CD1c-positive myeloid dendritic cell (primary cell): ENCODE data around the gene SH3RF3.

Experiments used
- DNase-seq: peaks from one replicate; pipeline ENCODE4 v3.0.0-alpha.2; 2016; ENCODE audit errors: extremely low spot score

SH3RF3 gene

GRCh38 chr2:109409321-109410038 is 280.5 kb downstream of the SH3RF3 start:
- DNase-seq, result no peak

DNA sequence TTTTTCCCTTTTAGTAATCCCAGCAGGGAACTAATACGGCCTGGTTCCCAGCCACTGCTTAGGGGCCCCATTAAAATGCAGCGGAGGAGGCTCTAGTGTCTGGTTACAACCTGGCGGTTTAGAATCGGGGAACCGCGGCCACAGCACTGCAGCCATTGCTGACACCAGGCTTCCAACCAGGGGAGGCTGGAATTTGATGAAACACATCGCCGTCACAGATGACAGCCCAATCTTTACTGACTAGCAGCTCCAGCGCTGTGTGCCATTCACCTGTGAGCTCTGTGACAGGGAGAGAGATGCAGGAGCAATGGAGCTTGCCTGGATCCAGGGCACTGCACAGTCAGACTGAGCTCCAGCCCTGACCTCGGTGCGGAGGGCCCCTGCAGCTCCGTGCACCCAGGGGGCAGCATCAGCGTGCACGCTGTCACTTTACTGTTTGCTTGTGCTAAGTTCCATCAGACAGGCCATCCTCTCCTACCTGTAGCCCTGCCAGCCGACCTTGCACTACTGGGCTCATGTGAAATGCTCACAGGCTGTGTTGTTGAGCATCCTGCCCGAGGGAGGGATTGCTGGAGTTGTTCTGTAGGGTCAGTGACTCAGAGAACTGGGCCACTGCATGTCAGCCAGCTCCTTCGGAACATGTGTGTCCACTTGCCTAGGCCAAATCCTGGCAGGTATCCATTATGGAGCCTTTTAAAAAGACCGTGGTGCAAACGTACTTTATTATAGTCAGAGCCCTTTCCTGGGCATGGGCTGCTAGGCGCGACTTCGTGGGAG is 281.2 kb downstream of the SH3RF3 start:
- DNase-seq, result no peak

GRCh38 chr2:109411640-109412325 is 282.8 kb downstream of the SH3RF3 start:
- DNase-seq, result no peak

- no peak for DNase-seq
These were observed 286.6 kb downstream of the SH3RF3 start for GRCh38 chr2:109415581-109416013.

GRCh38 chr2:109417701-109418335 is 288.8 kb downstream of the SH3RF3 start:
- DNase-seq, result no peak

GRCh38 chr2:109418716-109419115 is 289.7 kb downstream of the SH3RF3 start:
- DNase-seq, result no peak

GRCh38 chr2:109419171-109419756 is 290.3 kb downstream of the SH3RF3 start:
- no peak for DNase-seq

- DNase-seq, result no peak
These were observed 291.0 kb downstream of the SH3RF3 start for GRCh38 chr2:109419960-109420370.

DNA sequence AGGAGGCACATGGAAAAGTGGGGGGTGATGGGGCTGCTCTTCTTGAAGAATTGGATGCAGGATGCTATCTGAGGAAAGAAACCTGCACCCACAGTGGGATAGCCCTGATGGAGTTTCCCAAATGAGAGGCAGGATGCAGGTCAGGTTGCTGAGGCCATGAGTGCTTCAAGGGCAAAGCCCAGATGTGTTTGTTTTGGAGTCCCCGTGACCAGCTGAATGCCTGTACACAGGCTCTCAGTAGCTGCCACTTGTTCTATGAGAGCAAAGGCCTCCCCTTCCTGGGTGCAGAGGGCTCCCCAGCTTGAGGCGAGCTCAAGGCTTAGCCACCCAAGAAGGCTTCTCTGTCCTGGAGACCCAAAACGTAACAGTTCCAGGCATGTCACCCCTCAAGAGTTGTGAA is 292.1 kb downstream of the SH3RF3 start:
- DNase-seq, result no peak

DNA sequence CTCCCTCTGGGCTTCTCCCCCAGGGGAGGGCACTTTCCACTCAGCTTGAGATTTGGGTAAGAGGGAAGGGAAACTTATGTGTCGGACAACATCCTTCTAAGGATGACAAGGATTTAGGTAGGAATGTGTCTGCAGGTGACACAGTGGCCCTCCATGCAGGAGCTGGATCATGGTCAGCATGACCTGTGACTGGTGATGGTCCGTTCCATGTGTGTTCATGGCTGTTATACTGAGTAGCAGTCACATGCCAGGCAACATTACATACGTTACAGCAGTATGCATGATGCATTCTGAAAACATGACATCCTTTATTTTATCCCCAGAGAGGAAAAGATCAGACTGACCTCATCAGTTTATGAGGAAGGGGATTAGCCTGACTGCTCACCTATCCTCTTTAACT is 292.6 kb downstream of the SH3RF3 start:
- DNase-seq, result no peak

DNA sequence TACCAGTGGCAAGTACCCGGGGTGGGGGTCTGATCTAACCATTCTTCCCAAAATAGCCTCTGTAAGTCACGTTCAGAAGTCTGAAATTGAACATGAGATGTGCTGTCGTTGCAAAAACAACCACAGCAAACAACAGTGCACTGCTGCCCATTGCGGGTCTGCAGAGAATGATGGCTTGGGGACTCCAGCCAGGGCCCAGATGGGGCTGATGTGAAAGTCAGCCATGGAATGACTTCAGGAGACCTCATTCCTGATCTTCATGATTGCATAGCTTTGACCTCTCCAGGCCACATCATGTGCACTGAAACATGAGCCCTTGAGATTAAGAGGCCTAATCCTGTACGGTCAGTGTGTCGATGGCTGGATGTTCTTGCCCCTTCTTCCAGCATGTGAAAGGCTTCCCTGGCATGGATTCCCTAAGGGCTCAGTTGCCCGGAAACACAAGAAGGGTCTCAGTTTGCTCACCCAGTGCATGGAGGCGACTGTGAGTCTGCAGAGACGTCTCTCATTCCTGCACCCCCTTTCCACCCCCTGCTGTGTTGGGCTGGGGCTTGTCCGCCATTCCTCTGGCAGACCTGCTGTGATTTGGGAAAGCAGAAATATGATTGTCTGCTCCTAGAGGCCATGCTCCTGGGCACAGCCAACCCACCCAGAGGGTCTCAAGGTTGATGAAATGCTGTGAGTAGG is 293.2 kb downstream of the SH3RF3 start:
- no peak for DNase-seq

DNA sequence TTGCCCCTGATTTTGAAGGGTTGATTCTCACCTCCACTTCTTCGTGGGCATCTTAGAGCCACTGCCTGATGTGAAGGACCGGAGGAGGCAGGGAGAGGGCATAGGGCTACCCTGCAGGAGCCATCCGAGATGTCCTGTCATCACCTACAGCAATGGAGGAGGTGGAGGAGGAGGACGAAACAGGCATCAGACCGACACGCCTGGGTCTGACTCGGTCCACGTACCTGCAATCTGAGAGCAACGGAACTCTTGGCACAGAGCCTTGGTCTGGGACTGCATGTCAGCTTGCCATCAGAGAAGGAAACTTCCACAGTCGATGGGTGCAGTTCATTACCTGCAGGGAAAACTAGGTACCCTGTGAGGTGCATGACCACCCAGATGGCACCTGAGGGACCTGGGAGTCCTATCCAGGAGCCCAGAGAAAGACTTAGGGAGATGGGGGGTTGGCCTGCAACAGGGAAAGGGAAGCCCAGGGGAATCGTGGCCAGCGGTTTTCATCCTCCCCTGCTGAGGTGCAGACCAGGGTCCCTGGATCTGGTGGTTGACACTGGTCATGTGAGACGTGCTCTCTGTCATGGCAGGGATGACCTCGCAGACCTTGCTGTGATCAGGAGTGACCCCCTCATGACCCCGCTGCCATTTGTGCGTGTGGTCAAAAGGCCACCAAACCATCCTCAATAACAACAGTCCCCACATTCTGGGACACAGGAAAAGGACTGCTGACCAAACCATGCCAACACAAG is 293.9 kb downstream of the SH3RF3 start:
- no peak for DNase-seq

DNA sequence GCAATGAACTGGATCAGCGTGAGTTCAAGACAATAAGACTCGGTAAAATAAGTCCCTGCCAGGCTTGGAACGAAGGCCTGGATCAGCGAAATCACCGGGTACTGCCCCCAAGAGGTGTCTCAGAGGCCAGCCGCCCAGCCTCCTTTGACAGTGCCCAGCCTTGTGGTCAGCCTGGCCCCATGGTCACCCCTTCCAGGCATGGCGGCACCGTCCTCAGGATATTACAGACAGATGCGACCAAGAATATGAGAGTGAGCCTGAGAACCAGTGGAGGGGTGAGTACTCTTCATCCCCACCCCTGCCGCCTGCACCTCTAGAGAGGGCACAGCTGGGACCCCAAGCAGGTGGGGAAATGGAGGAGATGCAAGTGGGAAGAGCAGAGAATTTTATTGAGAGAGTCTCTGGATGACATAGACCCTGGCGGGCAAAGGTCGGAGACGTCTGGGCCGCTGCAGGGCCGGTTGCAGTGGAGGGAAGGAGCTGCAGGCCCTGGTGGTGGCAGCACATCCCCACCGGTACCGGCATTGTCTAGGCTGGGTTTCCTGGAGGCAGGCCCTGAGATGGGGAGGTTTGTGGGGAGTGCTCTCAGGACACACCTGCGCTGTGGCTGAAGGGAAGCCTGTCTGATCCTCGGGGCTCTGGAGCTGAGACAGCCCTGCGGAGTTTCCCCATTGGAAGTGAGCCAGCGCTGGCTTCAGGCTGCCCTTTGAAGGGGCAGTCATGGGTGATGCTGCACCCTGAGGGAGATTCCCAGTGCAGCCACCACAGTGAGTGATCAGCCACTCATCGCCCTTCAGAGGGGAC is 294.8 kb downstream of the SH3RF3 start:
- DNase-seq, result no peak

- no peak for DNase-seq
These were observed 296.4 kb downstream of the SH3RF3 start for GRCh38 chr2:109425411-109425810.

DNA sequence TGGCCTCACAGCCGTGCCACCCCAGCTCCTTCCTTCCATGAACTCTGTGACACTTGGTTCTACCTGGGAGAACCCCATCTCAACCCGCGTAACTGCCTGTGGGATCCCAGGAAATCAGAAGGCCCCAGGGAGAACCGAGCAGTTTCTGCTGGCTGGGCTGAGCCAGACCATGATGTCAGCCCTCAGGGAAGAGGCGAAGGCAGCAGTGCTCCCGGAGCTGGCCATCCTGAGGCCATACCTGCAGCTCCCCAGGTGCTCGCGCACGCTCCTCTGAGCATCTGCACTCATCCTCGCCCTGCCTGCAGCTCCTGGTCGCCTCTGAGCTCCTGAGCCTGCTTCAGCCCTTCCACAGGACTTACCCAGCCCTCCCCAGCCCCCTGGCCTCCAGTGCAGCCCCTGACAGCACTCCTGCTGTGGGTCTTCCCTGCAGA is 298.7 kb downstream of the SH3RF3 start:
- no peak for DNase-seq

DNA sequence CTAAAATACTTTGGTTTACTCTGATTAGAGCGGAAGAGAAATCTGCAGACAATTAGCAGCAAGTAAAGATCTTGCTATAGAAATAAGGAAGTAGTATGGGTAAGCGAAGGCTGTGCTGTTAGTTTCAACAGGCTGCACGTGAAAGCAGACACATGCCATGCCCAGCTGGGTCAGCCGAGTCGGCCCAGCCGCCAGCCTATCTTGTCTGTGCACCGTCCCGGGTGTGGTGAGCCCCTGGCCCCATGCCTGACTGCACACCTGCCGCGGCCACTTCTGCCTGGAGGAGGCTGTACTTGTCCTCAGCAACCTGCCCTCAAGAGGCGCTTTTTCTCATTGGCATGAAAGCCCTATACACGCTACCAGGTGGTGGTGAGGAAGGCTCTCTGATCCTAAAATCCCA is 299.3 kb downstream of the SH3RF3 start:
- DNase-seq, result no peak

GRCh38 chr2:109428841-109429566 is 300.0 kb downstream of the SH3RF3 start:
- DNase-seq, result no peak

DNA sequence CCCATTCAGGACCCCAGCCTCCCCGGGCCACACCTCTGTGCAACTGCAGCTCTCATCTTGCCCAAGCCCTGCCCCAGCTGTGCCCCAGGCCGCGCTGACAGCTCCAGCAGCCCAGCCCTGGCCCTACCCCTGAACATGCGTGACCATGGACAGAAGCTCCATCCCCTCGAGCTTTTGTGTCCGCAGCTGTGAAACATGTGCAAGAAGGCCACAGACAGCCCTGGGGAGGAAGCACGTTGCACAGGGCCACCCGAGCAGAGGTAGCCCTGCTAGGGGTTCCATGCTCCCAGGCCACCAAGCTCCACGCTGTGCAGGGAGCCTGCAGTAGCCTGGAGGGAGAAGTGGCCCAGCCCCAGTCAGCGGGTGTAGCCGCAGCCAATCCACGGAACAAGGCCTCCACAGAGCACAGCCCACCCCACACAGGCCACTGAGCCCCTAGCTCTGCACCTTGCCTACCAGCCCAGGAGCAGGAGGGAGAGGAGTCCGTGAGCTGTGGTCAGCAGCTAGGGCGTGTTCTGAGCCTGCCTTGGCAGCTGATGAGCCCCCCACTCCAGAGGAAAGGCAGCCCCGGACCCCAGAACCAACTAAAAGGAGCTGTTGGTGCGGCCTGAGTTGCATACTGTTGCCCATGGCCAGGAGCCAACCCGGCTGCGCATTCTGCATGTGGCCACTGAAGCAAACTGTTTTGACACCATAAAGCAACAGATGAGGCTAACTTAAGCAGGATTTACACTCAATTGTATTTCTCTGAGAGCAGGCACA is 300.7 kb downstream of the SH3RF3 start:
- no peak for DNase-seq
